Putamen (tissue), 1 donor: Measurements from ENCODE around the gene CCNI2.
A peak's percentile ranks its signal among the peaks of the same experiment; 100 is the strongest.

Source experiments
- DNase-seq: peaks from one replicate; pipeline ENCODE4 v3.0.0-alpha.2; 2016; ENCODE audit warnings: low spot score

Gene CCNI2

DNA sequence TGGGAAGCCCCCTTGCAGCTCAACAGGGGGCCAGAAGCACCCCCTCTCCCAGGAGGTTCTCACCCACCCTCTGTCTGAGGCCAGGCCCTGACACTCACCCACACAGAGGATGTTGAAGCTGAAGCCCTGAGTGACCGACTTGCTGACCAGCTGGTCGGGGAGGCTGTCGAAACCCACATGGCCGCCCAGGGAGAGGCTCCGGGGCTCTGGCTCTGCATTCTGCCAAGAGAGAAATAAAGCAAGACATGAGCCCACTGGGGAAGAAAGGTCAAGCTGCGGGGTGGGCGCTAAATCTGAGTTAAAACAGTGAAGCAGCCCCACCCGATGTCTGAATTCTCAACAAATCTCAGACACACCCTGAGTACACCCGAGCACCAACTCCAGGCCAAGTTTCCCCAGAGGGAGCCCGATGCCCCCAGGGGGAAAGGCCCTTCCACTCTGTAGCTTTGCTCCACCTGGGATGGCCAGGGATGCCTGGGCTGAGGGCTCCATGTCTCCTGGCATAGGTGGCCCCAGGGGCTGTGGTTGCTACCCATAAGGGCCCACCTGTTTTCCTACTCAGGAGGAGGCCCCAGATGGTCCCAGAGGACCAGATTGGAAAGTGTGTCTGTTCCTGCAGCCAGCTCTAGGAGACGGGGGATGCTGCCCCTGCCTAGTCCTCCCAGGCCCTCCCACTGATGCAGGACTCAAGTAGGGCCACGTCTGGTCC, 18.2 kb downstream of the CCNI2 start:
- DNase-seq: no peak

DNA sequence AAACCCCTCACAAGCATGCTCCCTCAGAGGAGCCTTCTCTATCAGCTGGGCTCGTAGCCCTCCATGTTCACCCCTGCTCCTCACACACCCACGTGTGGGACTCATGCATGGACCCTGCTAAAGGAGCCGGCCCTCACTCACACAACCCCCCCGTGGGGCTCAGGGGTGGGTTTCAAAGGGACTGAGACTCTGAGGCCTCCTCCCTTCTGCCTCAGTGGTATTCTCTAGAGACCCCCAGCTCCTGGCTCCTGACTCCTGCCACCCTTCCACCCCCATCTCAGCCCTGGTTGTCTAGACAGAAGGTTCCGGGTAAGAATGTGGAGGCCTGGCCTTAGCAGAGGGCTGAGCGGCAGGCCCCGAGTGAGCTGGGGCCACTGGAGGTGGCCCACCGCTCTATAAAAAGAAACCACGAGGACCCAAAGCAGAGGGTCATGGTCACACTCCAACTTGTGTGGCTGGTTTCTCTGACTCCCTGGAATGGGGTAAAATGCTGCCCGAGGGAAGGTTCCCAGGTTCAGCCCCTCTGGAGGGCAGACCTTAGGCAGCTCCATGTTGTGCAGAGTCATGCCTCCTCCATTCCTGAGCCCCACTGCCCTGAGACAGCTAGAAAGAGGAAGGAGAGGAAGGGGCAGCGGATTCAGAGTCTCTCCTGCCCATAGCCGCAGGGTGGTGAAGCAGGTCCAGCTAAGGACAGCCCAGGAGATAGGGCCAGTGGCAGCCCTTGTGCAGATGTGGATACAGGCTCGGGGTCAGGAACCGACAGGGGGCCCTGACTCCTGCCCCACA, 19.0 kb downstream of the CCNI2 start:
- DNase-seq: no peak

DNA sequence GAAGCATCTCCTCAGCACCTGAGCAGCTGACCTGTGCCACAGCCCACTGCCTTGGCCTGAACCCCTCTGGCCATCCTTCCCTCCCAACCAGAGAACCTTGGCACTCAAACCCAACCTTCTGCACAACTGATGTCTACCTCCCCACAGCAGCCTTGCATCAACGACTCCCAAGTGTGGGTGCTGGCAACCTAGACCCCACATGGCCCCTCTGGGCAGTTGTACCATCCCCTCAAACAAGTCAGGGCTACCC, 19.5 kb downstream of the CCNI2 start:
- no peak for DNase-seq

DNA sequence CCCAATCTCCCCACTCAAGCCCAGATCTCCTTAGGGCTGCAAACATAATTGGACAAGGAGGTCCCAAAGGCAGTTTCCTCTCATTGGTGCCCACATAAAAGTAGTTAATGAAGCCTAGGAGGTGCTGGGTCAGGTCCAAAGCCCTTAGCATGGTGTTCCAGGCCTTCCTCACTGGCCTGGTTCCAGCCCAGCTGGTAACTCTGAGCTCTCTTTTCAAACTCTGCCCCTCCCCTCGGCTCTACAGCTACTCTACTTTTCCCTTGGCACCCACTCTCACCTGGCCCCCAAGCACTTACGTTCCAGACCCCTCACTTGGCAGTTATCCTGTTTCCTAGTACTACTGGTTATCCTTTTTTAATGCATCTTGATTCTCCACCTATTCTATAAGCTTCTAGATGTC, 19.9 kb downstream of the CCNI2 start:
- DNase-seq: no peak

DNA sequence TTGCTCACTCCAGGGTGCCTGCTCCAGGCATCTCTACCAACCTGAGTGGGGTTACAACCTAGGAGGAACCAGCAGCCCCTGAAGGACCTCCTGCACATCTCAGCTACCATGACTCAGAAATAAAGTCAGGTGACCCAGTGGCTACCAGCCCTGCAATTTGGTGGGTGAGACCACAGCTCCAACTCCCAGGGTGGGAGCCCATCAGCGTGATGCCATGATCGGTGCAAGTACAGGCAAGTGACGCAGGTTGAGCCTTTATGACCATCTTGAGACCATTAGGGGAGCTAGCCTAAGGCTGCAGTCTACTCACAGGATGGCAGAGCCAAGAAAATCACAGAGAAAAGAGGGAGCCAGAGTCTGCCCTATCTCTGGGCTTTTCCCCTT, 21.3 kb downstream of the CCNI2 start:
- DNase-seq: no peak

DNA sequence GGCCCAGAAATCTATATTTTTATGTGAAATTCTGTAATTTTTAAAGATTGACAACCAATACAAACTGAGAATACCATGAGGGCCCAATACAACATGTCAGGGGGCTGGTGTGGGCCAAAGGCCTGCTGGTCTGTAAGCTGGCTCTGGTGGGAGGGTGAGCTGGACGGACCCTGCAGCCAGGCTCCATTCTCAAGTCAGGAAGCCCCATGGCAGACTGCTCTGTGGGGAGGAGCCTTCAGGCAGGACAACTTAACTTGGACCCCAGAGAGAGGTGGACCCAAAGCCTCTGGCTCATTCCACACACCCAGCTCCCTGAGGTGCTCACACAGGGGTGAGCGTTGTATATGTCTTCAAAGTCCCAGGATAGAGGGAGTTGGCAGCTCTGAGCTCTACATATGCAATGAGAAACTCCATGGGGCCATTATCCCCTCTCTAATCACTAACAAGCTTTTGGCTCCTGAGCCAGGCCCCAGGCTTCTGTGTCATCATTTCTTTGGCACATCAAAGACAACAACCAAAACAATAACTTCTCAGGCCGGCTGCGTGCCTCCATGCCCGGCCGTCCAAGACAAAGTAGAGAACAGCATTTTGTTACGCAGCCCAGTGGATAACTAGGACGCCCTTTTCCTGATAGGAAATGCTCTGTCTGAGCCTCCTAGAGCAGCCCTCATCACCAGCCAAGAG, 23.4 kb downstream of the CCNI2 start:
- DNase-seq: no peak

DNA sequence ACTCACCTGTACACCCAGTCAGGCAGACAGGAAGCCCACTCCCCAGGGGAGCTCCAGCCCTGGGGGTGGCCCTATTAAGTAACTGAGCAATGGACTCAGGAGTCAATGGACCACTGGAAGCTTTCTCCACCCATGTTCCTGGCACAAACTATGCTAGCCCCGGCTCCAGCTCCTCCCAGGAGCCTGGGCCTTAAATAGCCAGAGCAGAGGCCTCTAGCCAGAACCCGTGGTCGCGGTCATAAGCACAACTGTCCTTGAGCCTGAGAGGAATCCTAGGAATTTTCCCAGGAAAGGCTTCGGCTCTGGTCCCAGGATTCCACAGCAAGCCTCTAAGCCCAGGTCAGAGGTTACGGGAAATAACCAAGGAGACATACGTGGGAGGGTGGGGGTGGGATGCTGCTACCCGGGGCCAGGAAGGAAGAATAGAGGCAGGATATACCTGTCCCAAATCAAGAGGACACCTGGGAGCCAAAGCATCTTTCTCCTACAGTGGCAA, 24.3 kb downstream of the CCNI2 start:
- DNase-seq: no peak

DNA sequence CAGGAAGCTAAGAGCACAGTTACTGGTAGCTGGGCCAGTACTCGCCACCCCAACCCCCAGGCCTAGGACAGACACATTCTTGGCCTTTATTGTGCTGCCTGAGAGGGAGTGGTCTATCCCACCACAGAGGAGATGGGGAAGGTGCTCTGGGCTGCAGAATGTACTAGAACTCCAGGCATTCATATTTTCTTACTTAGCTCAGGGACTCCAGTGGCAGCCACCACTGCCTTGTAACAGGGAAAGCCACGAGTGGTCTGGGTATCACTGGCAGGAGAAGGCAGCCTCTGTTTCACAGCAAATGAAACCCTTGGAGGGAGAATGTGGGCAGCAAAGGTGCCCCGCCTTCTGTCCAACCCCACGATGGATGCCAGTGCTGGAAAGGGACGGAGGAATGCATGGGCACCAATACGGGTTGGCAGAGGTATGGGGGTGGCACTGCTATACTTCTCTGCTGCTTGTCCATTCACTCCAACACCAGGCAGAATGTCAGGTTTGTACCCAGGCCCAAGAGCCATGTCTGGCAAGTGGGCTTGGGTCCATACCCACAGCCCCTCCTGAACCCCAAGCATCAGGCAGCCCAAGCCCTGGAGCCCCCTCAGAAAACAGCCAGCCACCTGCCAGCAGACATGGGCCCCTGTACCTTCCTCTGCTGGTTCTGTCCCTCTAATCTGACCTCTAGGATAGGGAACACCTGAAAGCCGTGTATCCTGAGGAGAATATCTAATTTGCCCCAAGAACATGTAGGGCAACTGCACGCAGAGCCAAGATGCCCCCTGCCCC, 25.3 kb downstream of the CCNI2 start:
- DNase-seq: no peak

DNA sequence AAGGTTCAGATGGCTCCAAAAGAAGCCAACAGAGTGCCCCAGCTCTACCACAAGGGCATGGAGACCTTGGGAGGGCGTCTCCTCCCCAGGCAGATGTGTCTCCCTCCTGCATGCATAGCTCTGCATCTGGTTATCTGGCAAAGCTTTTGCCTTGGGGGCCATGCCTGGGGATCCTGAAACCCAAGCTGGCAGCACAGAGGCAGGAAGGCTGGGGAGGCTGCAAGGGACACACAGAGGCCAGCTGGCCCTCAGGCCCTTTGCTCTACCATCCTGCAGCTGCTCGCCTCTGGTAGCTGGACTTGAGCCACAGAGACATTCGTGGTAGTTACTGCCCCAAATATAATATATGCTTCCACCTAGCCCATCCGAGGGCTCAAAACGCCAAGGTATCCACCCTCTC, 25.9 kb downstream of the CCNI2 start:
- no peak for DNase-seq

DNA sequence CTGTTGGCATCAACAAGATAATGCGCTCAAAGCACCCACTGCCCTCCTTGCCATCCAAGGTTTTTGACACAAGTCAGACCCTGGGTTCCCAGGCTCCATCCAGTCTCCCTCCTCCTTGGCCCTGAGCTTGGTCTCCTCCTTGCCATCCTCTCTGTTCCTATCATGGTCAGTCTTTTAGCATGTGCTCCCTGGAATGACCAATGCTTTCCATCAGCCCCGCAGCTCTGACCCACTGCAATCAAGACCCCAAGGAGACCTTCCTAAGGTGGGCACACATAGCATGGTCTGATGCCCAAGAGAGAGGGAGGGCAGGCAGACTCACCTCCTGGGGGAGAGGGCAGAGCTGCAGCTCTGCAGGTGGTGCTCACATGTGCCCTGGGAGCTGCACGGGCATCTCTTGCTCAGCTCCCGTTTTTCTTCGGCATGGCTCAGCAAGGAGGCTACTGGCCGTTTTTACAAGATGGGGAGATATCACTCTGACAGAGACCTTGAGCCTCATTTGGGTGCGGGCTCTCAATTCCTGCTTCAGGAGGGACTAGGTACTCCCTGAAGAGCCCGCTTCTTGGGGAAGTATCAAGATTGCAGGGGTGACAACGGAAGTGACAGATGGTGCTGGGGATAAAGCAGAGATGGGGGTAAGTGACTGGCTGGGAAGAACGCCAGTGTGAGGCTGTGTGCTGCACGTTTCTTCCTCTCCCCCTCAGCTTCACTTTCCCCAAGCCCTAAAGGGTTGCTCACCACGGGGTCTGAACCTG, 26.6 kb downstream of the CCNI2 start:
- DNase-seq: no peak

DNA sequence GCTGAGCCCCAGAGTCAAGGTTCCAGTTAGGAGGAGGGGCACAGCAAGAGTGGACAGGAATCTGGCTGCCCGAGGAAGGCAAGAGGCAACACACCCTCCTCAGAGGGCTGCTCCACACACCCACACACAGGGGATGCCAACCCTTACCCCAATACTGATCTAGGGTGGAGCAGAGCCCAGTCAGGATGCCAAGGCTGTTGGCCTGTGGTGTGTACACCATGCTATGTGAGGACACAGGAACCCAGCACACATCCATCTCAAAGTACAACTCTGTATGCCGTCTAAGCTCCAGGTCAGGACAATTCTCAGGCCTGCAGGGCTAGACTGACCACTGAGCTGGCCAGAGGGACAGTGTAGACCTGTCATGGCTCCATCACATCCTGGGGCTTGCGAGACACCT, 27.2 kb downstream of the CCNI2 start:
- DNase-seq: no peak

DNA sequence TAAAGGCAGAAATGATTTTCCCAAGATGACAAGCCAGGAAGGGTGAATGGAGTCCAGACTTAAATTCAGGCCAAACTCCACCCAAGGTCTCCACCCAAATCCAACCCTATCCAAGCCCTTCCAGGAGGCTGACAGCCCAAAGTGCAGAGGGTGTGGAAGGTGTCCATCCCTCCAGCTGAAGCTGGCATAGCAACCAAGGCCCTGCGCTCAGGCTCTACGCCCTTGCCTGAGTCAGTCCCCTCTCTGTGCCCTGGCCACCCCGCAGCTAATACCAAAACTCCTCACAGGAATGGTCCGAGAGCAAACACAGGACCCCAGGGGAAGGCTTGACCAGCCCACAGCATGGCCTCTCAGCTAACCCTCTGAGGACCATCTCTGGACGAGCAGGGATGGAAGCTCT, 27.7 kb downstream of the CCNI2 start:
- no peak for DNase-seq

DNA sequence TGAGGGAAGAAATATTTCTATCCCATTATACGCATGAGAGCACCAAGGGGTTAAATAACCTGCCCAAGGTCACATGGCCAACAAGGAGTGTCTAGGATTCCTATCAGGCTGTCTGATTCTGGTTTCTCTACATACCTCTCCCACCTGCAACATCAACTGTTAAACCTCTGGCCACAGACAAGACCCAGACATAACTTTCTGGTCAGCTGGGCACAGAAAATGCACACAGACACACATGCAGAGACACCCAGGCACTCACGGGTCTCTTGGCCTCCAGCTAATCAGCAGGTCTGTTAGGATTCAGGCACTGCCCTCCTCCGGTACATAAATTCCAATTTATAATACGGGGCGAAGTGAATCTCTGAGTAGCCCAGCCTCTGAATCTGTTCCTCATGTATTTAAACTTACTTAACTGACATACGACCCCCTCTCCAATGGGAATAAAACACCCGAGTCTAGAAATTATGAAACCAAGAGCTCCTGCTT, 28.3 kb downstream of the CCNI2 start:
- DNase-seq: no peak

DNA sequence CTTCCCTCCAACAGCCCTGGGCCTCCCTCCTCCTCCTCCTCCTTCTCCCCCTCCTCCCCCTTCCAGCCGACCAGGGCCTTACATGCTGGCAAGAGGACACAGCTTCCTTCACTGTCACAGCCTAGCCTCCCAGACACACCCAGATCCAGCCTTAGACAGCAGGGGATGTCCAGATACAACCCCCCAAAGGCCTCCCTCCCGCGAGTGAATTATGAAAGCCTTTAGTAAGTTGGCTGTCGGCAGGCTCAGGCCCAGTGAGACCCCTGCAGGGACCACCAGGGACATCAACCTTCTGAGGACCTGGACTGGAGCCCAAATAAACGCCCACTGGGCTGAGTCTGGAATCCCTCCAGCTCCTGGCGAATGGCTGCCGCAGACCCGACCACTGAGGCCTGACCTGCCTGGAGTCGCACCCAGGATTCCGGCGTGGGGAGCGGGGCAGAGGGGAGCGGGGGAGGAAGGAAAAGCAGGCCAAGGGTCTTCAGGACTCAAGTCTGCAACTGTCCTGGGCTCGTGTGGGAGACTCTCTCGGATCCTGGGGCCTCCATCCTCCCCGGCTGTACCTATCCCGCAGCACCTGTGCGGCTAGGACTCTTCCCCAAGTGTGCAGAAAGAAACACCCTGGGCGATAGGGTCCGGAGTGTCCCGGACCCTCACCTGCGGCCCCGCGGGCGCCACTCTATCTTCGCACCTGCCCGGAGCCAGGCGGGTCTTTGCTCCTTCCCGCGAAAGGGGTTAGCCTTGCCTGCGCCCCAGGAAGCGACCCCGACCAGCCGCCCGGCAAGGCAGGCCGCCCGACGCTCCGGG, 29.1 kb downstream of the CCNI2 start:
- DNase-seq: peak; percentile 83

DNA sequence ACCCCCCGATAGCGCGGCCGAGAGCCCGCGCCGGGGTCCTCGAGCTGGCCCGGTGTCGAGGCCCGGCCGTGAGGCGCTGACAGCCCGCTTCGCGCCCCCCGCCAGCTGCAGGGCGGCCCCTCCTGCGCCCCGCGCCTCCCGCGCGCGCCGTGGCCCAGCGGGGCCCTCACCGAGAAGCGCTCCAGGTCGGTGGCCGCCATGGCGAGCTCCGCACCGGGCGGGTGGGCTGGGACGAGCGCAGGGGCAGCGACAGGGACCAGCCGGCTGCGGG, 29.6 kb downstream of the CCNI2 start:
- DNase-seq: no peak

DNA sequence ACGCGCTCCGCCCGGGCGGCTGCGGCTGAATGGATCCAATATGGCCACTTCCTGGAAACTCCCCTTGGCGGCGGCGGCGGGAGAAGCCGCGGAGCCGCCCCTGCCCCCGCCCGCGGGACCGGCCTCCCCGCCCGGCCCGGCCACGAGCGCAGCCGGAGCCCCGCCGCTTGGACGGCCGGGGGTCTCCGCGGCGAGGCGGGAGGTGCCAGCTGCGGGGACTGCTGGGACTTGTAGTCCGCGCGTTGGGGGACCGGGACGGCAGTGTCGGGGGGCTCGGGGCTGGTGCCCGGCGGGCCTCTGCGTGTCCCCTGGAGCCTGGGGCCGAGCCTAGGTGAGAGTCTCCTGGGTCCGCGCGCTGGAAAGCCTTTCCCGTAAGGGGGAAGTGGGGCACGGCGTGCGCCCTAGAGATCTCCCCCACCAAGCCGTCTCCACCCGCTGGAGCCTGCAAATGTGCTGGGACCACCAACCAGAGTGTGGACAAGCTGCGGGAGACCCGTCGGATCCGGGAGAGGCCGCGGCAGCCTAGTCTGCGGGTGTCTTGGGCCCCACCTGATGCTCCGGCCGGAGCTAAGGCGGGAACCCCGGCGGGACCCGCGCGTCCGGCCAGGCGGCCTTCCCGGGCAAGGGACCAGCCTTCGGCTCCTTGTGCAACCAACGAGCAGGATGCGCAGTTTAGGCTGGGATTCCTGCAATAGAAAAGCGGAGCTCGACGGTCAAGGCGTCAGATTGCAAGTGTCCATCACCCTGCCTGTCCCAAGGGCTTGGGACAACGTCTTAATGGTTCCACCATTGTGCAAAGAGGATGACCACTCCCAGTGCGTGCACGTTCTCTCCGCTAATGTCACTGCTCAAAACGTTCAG, 30.2 kb downstream of the CCNI2 start, which contains the start of gene SEPTIN8:
SEPTIN8 (minus strand) TSS at position 31 of the 861 bp plus-strand sequence. CDS start 102 bp downstream, outside the sequence.
- no peak for DNase-seq

DNA sequence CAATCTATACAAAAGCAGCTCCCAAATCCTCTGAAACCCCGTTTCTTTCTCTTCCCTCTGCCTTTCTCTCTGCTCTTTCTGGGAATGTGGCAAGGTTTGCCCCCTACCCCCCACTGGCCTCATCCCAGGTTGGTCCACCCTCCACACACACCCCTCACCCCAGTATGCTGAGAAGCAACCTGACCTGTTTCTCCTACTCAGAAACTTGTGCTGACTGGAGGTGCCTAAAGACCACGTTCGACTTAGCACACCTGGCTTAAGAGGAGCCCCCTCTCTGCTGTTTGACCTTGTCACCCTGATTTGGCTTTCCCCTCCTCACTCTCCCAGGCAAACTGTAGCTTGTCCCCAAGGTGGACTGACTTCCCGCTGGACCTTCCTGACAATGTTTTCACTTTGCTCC, 30.9 kb downstream of the CCNI2 start:
- no peak for DNase-seq

DNA sequence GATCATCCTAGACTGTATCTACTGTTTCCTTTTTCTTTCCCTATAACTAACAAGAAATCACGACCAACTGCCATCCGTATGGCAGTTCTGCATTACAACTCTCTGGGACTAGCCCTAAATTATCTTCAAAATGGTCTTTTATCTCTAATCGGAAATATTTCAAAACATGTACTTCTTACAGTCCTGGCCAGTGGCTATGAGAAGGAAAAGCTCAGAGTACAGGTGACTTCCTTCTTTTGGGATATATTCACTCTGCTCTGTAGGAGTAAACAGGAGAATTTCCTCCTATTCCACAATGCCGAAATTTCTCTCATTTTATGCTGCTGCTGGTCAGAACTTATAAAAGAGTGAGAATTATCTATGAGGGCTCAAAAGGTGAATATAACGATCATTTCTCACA, 31.6 kb downstream of the CCNI2 start:
- no peak for DNase-seq

DNA sequence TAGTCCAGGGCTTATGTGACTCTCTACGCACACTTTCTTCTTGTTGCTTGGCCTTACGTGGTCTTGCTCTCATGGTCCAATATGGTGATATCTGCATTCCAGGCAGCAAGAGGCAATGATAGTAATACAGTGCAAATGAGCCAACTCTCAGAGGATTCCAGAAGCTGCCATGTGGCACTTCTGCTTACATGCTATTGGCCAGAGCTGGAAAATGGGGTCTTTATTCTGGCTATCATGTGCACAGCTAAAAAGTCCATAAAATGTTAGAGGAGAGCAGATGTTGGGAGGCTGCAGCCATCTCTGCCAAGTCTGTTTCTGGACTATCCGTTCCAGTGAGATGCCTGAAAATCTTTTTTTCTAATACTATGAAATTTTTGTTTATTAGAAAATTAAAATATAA, 32.7 kb downstream of the CCNI2 start:
- DNase-seq: peak; percentile 89

DNA sequence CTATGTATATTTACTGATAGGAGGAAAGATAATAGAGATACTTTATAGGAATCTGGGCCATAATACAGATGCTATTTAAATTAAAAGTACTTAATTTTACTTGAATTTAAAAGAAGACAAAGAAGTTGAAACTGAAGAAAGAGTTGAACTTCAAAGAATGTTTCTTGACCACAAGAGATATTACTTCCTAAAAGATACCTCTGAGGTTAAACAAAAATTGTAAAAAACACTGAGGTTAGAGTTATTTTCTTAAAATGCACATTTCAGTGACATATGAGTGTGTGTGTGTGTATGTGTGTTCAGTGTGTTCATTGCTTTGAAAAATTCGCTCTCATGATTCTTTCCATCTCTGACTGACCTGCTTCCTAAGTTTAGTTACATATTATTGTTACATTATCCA, 33.4 kb downstream of the CCNI2 start:
- no peak for DNase-seq
